ENCODE measurements around the gene CD47.

GRCh38 chr3:108097322-108098002 lies 6.6 kb upstream of the CD47 start:
- TF ChIP-seq EZH2 (IDR thresholded peaks at IDR 0.05) (no peak), POLR2AphosphoS5 (IDR thresholded peaks at IDR 0.05; ENCODE audit: borderline replicate concordance, low read depth, low read length) (no peak)
